Activated T-cell treated with anti-CD3 and anti-CD28 coated beads for 24 hours (primary cell): ENCODE data around the gene ADAM10.

ENCODE experiments used
- DNase-seq: peaks from one replicate; pipeline ENCODE4 v3.0.0-alpha.2; 2020; ENCODE audit warnings: low read depth

ADAM10 gene

GRCh38 chr15:58576657-58577056 lies 172.8 kb downstream of the ADAM10 start:
- no peak for DNase-seq

- no peak for DNase-seq
Measured at GRCh38 chr15:58575045-58575786, 174.3 kb downstream of the ADAM10 start.

GRCh38 chr15:58574631-58575030 lies 174.9 kb downstream of the ADAM10 start:
- DNase-seq: no peak

- no peak for DNase-seq
Measured at GRCh38 chr15:58573270-58573669, 176.2 kb downstream of the ADAM10 start.

- no peak for DNase-seq
Measured at GRCh38 chr15:58572521-58572920, 177.0 kb downstream of the ADAM10 start.

- no peak for DNase-seq
Measured at GRCh38 chr15:58571491-58571890, 178.0 kb downstream of the ADAM10 start.

GRCh38 chr15:58569455-58569854 lies 180.1 kb downstream of the ADAM10 start:
- no peak for DNase-seq

- no peak for DNase-seq
Measured at GRCh38 chr15:58568157-58568571, 181.3 kb downstream of the ADAM10 start.

- DNase-seq: no peak
Measured at GRCh38 chr15:58566029-58566428, 183.5 kb downstream of the ADAM10 start.

GRCh38 chr15:58565619-58566018 lies 183.9 kb downstream of the ADAM10 start:
- no peak for DNase-seq

GRCh38 chr15:58564981-58565380 lies 184.5 kb downstream of the ADAM10 start:
- no peak for DNase-seq

- DNase-seq: no peak
Measured at GRCh38 chr15:58562135-58562534, 187.4 kb downstream of the ADAM10 start.

- no peak for DNase-seq
Measured at GRCh38 chr15:58561321-58561720, 188.2 kb downstream of the ADAM10 start.

GRCh38 chr15:58559904-58560588 lies 189.5 kb downstream of the ADAM10 start:
- DNase-seq: no peak

- DNase-seq: no peak
Measured at GRCh38 chr15:58558777-58559176, 190.7 kb downstream of the ADAM10 start.

- DNase-seq: no peak
Measured at GRCh38 chr15:58556541-58556940, 193.0 kb downstream of the ADAM10 start.

GRCh38 chr15:58556028-58556361 lies 193.5 kb downstream of the ADAM10 start:
- DNase-seq: no peak

- DNase-seq: no peak
Measured at GRCh38 chr15:58555162-58556027, 194.1 kb downstream of the ADAM10 start.

- no peak for DNase-seq
Measured at GRCh38 chr15:58554758-58555157, 194.7 kb downstream of the ADAM10 start.

- DNase-seq: no peak
Measured at GRCh38 chr15:58553365-58553918, 196.1 kb downstream of the ADAM10 start.

- DNase-seq: no peak
Measured at GRCh38 chr15:58552505-58553364, 196.8 kb downstream of the ADAM10 start.
